Measurements from ENCODE around the gene PPL.

The PPL gene

GRCh38 chr16:4890026-4890425 lies 46.9 kb downstream of the PPL start:
- no peak for DNase-seq
- peaks cover 31% of the 10 kb centered on the region for H3K36me3 ChIP-seq
- TF ChIP-seq CTCF (IDR thresholded peaks at IDR 0.05; ENCODE audit: low read depth, low read length), result no peak
- H3K27me3 ChIP-seq (ENCODE audit: insufficient read depth, low read depth, severe bottlenecking), result no peaks in the 10 kb centered on the region
- H3K4me3 ChIP-seq (ENCODE audit: low read depth, low read length), result no peak overlapping the region
- H3K27ac ChIP-seq, result no peak overlapping the region
- no peaks in the 10 kb centered on the region for H3K9me3 ChIP-seq (ENCODE audit: severe bottlenecking)

DNA sequence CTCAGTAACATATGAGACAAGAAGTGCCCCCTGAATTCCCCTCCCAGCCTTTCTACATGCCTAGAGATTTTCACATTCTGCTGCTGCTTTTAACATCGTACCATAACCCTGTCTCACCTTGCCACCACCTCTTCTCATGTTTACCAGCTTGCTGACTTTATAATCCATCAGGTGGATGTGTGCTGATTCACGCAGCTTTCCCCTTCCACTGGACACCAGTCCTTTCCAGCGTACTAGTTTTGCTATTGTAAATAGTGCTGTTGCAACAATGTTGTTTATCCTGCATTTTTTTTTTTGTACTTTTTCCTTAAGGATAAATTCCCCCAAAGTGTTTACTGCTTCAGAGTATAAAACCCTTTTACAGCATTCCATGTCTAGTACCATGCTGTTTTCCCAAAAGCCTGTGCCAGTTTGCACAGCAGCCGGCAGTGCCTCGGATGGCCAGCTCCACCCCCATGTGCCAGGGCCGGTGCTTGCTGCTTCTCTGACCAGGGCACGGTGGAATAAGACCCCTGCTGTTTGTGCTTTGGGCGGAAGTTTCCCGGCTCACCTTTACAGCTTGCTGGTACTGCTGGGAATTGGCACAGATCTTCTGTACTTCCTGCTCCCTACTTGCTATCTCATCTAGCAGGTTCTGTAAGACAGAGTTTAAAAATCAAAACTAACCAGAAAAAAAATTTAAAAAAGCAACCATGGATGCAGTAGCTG lies 48.4 kb downstream of the PPL start:
- Histone ChIP-seq H3K9me3 (ENCODE audit: severe bottlenecking) (no peaks in the 10 kb centered on the region), H3K4me3 (ENCODE audit: low read depth, low read length) (no peak overlapping the region), H3K27ac (no peak overlapping the region), H3K36me3 (peaks cover 46% of the 10 kb centered on the region), H3K27me3 (ENCODE audit: insufficient read depth, low read depth, severe bottlenecking) (no peaks in the 10 kb centered on the region)
- no peak for TF ChIP-seq CTCF (IDR thresholded peaks at IDR 0.05; ENCODE audit: low read depth, low read length)
- no peak for DNase-seq

DNA sequence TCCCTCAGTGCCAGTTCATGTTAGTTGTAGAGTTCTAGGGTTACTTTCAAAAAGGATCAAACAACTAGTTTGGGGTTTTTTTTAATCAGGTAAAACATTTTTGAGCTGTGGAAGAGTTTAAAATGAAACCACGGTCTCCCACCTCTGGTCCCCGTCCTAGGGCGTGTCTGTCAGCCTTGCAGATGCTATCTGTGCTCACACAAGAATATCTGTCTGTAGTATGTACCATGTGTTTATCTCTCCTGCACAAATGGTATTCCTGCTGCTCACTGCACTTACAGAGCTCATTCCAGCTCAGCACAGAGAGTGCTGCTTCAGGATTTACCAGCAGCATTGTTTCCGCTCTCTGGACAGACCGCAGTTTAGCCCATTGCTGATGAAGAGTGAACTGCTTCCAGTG lies 50.8 kb downstream of the PPL start:
- TF ChIP-seq CTCF (IDR thresholded peaks at IDR 0.05; ENCODE audit: low read depth, low read length), result no peak
- H3K4me3 ChIP-seq (ENCODE audit: low read depth, low read length), result no peak overlapping the region
- peaks cover 67% of the 10 kb centered on the region for H3K36me3 ChIP-seq
- H3K27ac ChIP-seq, result no peak overlapping the region
- H3K27me3 ChIP-seq (ENCODE audit: insufficient read depth, low read depth, severe bottlenecking), result no peaks in the 10 kb centered on the region
- H3K9me3 ChIP-seq (ENCODE audit: severe bottlenecking), result no peaks in the 10 kb centered on the region
- no peak for DNase-seq

GRCh38 chr16:4884972-4885874 lies 51.7 kb downstream of the PPL start:
- H3K4me3 ChIP-seq (ENCODE audit: low read depth, low read length), result no peak overlapping the region
- no peak for TF ChIP-seq CTCF (IDR thresholded peaks at IDR 0.05; ENCODE audit: low read depth, low read length)
- H3K27ac ChIP-seq, result no peak overlapping the region
- no peaks in the 10 kb centered on the region for H3K9me3 ChIP-seq (ENCODE audit: severe bottlenecking)
- H3K27me3 ChIP-seq (ENCODE audit: insufficient read depth, low read depth, severe bottlenecking), result no peaks in the 10 kb centered on the region
- no peak for DNase-seq
- peaks cover 77% of the 10 kb centered on the region for H3K36me3 ChIP-seq

DNA sequence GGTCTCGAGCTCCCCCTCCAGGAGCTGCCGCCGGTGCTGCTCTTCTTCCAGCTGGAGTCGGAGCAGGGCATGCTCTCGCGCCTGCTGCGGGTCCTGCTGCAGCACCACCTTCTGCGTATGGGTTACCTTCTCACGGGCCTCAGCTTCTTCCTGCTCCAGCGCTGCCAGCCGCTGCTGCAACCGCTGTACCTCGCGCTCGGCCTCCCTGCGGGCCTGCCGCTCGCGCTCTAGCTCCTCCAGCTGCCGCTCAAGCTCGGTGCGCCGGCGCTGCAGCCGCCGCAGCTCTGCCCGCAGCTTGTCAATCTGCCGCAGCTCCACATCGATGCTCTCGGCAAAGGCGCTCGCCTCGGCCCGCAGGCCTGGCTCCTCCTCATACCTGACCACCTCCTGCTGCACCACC lies 52.7 kb downstream of the PPL start:
- H3K9me3 ChIP-seq (ENCODE audit: severe bottlenecking), result no peaks in the 10 kb centered on the region
- peaks cover 80% of the 10 kb centered on the region for H3K36me3 ChIP-seq
- H3K27me3 ChIP-seq (ENCODE audit: insufficient read depth, low read depth, severe bottlenecking), result no peaks in the 10 kb centered on the region
- no peak for DNase-seq
- H3K4me3 ChIP-seq (ENCODE audit: low read depth, low read length), result no peak overlapping the region
- no peak overlapping the region for H3K27ac ChIP-seq
- TF ChIP-seq CTCF (IDR thresholded peaks at IDR 0.05; ENCODE audit: low read depth, low read length), result no peak

Data from WERI-Rb-1 (cell line).